HEK293 (cell line): ENCODE data around the gene FBL.

Source experiments
- BCL11B ChIP-seq: fragments of 450-650 bp; formaldehyde crosslinking; IDR thresholded peaks from 2 replicates; pipeline ENCODE4 v1.5.1; 2016; ENCODE audit warnings: low read depth, missing biosample characterization, missing genetic modification characterization
- KLF8 ChIP-seq: fragments of 450-650 bp; formaldehyde crosslinking; IDR thresholded peaks from 2 replicates; pipeline ENCODE4 v1.5.1; 2016; ENCODE audit warnings: missing biosample characterization, missing genetic modification characterization
- PRDM1 ChIP-seq: fragments of 450-650 bp; formaldehyde crosslinking; IDR thresholded peaks from 2 replicates; pipeline ENCODE4; 2016; ENCODE audit warnings: missing biosample characterization, missing genetic modification characterization
- SALL2 ChIP-seq: fragments of 450-650 bp; formaldehyde crosslinking; IDR thresholded peaks from 2 replicates; pipeline ENCODE4 v1.5.0; 2017; ENCODE audit warnings: missing biosample characterization, mild to moderate bottlenecking, missing genetic modification characterization, borderline replicate concordance
- WT1 ChIP-seq: fragments of 450-650 bp; formaldehyde crosslinking; IDR thresholded peaks from 2 replicates; pipeline ENCODE4 v1.5.1; 2016; ENCODE audit warnings: missing biosample characterization, missing genetic modification characterization
- ZBTB48 ChIP-seq: fragments of 450-650 bp; formaldehyde crosslinking; IDR thresholded peaks from 2 replicates; pipeline ENCODE4 v1.5.1; 2016; ENCODE audit warnings: missing biosample characterization, missing genetic modification characterization
- ZNF132 ChIP-seq: fragments of 450-650 bp; formaldehyde crosslinking; IDR thresholded peaks from 2 replicates; pipeline ENCODE4 v1.5.1; 2017; ENCODE audit warnings: missing biosample characterization, missing genetic modification characterization, borderline replicate concordance
- ZNF16 ChIP-seq: fragments of 450-650 bp; formaldehyde crosslinking; IDR thresholded peaks from 2 replicates; pipeline ENCODE4 v1.5.1; 2016; ENCODE audit warnings: low read depth, missing biosample characterization, missing genetic modification characterization
- ZNF248 ChIP-seq: fragments of 450-650 bp; formaldehyde crosslinking; IDR thresholded peaks from 2 replicates; pipeline ENCODE4 v1.5.1; 2017; ENCODE audit warnings: missing biosample characterization, missing genetic modification characterization
- ZNF274 ChIP-seq, 2 experiments: fragments of 200-500 bp in 1 of 2; fragments of 450-650 bp in 1 of 2; sonication (Bioruptor generic) in 1 of 2; formaldehyde crosslinking in 1 of 2; IDR thresholded peaks; 2 replicates each; pipeline versions ENCODE4 v1.5.1 to v1.6.1; 2014 to 2016; ENCODE audit warnings: borderline replicate concordance in 1 of 2, inconsistent platforms in 1 of 2, low read length in 1 of 2, missing biosample characterization in 1 of 2, missing genetic modification characterization in 1 of 2
- ZNF416 ChIP-seq: fragments of 450-650 bp; formaldehyde crosslinking; IDR thresholded peaks from 2 replicates; pipeline ENCODE4 v1.5.1; 2016; ENCODE audit warnings: missing biosample characterization, missing genetic modification characterization
- ZNF473 ChIP-seq: fragments of 450-650 bp; formaldehyde crosslinking; IDR thresholded peaks from 2 replicates; pipeline ENCODE4 v1.5.1; 2017; ENCODE audit warnings: missing biosample characterization, missing genetic modification characterization
- ZNF529 ChIP-seq: fragments of 450-650 bp; formaldehyde crosslinking; IDR thresholded peaks from 2 replicates; pipeline ENCODE4 v1.5.1; 2017; ENCODE audit warnings: missing genetic modification characterization, missing biosample characterization; ENCODE audit not compliant: insufficient replicate concordance
- ZNF530 ChIP-seq: fragments of 450-650 bp; formaldehyde crosslinking; IDR thresholded peaks from 2 replicates; pipeline ENCODE4 v1.5.1; 2016; ENCODE audit warnings: low read depth, missing biosample characterization, missing genetic modification characterization
- ZNF555 ChIP-seq: fragments of 450-650 bp; formaldehyde crosslinking; conservative IDR thresholded peaks from 2 replicates; pipeline ENCODE4 v1.5.1; 2017; ENCODE audit warnings: missing biosample characterization, mild to moderate bottlenecking, missing genetic modification characterization, inconsistent platforms
- ZNF596 ChIP-seq: fragments of 450-650 bp; IDR thresholded peaks from 2 replicates; pipeline ENCODE4 v1.5.0; 2018; ENCODE audit warnings: missing biosample characterization, mild to moderate bottlenecking, missing genetic modification characterization, moderate library complexity
- ZNF600 ChIP-seq: fragments of 450-650 bp; formaldehyde crosslinking; IDR thresholded peaks from 2 replicates; pipeline ENCODE4 v1.5.1; 2016; ENCODE audit warnings: missing biosample characterization, missing genetic modification characterization
- ZNF654 ChIP-seq: fragments of 450-650 bp; formaldehyde crosslinking; IDR thresholded peaks from 2 replicates; pipeline ENCODE4 v1.5.1; 2016; ENCODE audit warnings: low read depth, missing biosample characterization, missing genetic modification characterization
- ZSCAN23 ChIP-seq: fragments of 450-650 bp; formaldehyde crosslinking; IDR thresholded peaks from 2 replicates; pipeline ENCODE4 v1.5.1; 2016; ENCODE audit warnings: missing biosample characterization, missing genetic modification characterization
- ZSCAN30 ChIP-seq: fragments of 450-650 bp; IDR thresholded peaks from 2 replicates; pipeline ENCODE4 v1.5.1; 2018; ENCODE audit warnings: missing biosample characterization, mild to moderate bottlenecking, missing genetic modification characterization, moderate library complexity
- TF ChIP-seq, protein P1 (sequence below): fragments of 450-650 bp; formaldehyde crosslinking; IDR thresholded peaks from 2 replicates; pipeline ENCODE4 v1.5.1; 2016; ENCODE audit warnings: missing biosample characterization, missing genetic modification characterization, low read depth
- TF ChIP-seq, protein P2 (sequence below): fragments of 450-650 bp; formaldehyde crosslinking; IDR thresholded peaks from 2 replicates; pipeline ENCODE4 v1.5.0; 2017; ENCODE audit warnings: missing biosample characterization, missing genetic modification characterization, borderline replicate concordance
- TF ChIP-seq, protein P3 (sequence below): fragments of 450-650 bp; formaldehyde crosslinking; IDR thresholded peaks from 2 replicates; pipeline ENCODE4 v1.5.1; 2016; ENCODE audit warnings: missing biosample characterization, missing genetic modification characterization, borderline replicate concordance
- TF ChIP-seq, protein P4 (sequence below): fragments of 450-650 bp; formaldehyde crosslinking; IDR thresholded peaks from 2 replicates; pipeline ENCODE4; 2016; ENCODE audit warnings: missing biosample characterization, missing genetic modification characterization
- TF ChIP-seq, protein P5 (sequence below): fragments of 450-650 bp; formaldehyde crosslinking; IDR thresholded peaks from 2 replicates; pipeline ENCODE4 v1.5.1; 2016; ENCODE audit warnings: missing biosample characterization, missing genetic modification characterization

FBL gene

DNA sequence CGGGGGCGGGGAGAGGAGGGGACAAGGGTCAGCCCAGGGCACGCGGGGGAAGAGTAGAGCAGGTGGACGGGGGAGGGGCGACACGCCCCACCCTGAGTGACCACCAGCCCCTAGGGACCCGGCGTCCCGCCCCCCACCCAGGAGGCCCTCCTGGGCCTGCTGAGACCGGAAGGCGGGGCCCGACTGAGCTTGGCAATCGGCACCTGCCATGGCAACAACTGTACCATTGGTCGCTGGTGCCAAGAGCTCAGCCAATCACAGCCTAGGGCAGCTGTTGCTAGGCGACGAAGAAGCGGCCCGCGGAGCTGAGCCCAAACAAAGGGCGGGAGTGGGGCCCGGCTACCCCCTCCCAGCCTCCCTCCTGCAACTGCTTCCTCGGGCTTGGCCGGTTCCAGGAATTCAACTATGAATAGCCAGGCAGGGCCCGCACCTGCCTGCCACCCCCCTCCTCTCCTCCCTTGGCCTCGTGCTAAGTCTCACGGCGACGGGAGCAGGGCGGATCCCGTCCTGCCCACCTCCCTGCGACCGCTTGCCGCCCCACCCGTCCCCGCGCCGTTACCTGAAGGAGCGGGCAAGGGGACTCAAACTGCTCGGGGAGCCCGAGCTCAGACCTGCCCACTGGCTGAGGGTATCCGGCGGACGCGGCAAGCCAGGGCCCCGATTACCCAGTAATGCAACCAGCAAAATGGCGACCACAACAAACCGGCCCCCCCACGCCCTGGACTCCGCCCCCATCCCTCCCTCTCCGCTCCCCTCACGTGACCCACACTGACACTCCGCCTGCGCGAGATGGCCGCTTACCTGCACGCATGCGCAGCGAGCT lies 12.5 kb downstream of the FBL start, which contains the start of gene DYRK1B (continued):
- TF ChIP-seq, protein P1, sequence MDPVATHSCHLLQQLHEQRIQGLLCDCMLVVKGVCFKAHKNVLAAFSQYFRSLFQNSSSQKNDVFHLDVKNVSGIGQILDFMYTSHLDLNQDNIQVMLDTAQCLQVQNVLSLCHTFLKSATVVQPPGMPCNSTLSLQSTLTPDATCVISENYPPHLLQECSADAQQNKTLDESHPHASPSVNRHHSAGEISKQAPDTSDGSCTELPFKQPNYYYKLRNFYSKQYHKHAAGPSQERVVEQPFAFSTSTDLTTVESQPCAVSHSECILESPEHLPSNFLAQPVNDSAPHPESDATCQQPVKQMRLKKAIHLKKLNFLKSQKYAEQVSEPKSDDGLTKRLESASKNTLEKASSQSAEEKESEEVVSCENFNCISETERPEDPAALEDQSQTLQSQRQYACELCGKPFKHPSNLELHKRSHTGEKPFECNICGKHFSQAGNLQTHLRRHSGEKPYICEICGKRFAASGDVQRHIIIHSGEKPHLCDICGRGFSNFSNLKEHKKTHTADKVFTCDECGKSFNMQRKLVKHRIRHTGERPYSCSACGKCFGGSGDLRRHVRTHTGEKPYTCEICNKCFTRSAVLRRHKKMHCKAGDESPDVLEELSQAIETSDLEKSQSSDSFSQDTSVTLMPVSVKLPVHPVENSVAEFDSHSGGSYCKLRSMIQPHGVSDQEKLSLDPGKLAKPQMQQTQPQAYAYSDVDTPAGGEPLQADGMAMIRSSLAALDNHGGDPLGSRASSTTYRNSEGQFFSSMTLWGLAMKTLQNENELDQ (tag by site-specific recombination), result no peak
- peak; percentile 100 for TF ChIP-seq KLF8 (tag by site-specific recombination)
- TF ChIP-seq, protein P2, sequence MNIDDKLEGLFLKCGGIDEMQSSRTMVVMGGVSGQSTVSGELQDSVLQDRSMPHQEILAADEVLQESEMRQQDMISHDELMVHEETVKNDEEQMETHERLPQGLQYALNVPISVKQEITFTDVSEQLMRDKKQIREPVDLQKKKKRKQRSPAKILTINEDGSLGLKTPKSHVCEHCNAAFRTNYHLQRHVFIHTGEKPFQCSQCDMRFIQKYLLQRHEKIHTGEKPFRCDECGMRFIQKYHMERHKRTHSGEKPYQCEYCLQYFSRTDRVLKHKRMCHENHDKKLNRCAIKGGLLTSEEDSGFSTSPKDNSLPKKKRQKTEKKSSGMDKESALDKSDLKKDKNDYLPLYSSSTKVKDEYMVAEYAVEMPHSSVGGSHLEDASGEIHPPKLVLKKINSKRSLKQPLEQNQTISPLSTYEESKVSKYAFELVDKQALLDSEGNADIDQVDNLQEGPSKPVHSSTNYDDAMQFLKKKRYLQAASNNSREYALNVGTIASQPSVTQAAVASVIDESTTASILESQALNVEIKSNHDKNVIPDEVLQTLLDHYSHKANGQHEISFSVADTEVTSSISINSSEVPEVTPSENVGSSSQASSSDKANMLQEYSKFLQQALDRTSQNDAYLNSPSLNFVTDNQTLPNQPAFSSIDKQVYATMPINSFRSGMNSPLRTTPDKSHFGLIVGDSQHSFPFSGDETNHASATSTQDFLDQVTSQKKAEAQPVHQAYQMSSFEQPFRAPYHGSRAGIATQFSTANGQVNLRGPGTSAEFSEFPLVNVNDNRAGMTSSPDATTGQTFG, result peak; percentile 85; the same call in 1 of the 2 replicates
- peak; percentile 80 for TF ChIP-seq WT1 (tag by site-specific recombination)
- peak; percentile 95 for TF ChIP-seq ZSCAN30 (tag by site-specific recombination)
- TF ChIP-seq ZNF555 (tag by site-specific recombination), result no peak
- TF ChIP-seq ZNF16 (tag by site-specific recombination), result no peak; the same call in 1 of the 2 replicates
- no peak for TF ChIP-seq ZNF132 (tag by site-specific recombination)
- peak; percentile 86 for TF ChIP-seq ZBTB48
- TF ChIP-seq, protein P3, sequence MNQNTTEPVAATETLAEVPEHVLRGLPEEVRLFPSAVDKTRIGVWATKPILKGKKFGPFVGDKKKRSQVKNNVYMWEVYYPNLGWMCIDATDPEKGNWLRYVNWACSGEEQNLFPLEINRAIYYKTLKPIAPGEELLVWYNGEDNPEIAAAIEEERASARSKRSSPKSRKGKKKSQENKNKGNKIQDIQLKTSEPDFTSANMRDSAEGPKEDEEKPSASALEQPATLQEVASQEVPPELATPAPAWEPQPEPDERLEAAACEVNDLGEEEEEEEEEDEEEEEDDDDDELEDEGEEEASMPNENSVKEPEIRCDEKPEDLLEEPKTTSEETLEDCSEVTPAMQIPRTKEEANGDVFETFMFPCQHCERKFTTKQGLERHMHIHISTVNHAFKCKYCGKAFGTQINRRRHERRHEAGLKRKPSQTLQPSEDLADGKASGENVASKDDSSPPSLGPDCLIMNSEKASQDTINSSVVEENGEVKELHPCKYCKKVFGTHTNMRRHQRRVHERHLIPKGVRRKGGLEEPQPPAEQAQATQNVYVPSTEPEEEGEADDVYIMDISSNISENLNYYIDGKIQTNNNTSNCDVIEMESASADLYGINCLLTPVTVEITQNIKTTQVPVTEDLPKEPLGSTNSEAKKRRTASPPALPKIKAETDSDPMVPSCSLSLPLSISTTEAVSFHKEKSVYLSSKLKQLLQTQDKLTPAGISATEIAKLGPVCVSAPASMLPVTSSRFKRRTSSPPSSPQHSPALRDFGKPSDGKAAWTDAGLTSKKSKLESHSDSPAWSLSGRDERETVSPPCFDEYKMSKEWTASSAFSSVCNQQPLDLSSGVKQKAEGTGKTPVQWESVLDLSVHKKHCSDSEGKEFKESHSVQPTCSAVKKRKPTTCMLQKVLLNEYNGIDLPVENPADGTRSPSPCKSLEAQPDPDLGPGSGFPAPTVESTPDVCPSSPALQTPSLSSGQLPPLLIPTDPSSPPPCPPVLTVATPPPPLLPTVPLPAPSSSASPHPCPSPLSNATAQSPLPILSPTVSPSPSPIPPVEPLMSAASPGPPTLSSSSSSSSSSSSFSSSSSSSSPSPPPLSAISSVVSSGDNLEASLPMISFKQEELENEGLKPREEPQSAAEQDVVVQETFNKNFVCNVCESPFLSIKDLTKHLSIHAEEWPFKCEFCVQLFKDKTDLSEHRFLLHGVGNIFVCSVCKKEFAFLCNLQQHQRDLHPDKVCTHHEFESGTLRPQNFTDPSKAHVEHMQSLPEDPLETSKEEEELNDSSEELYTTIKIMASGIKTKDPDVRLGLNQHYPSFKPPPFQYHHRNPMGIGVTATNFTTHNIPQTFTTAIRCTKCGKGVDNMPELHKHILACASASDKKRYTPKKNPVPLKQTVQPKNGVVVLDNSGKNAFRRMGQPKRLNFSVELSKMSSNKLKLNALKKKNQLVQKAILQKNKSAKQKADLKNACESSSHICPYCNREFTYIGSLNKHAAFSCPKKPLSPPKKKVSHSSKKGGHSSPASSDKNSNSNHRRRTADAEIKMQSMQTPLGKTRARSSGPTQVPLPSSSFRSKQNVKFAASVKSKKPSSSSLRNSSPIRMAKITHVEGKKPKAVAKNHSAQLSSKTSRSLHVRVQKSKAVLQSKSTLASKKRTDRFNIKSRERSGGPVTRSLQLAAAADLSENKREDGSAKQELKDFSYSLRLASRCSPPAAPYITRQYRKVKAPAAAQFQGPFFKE, result no peak; the same call in 1 of the 2 replicates
- no peak for TF ChIP-seq SALL2 (tag by site-specific recombination)
- TF ChIP-seq ZNF274 (IDR thresholded peaks at IDR 0.05; ENCODE audit: low read length), result no peak
- no peak for TF ChIP-seq ZNF274 (tag by site-specific recombination; IDR thresholded peaks at IDR 0.05; ENCODE audit: borderline replicate concordance)
- peak; percentile 92 for TF ChIP-seq ZSCAN23 (tag by site-specific recombination)
- no peak for TF ChIP-seq ZNF473
- TF ChIP-seq, protein P4, sequence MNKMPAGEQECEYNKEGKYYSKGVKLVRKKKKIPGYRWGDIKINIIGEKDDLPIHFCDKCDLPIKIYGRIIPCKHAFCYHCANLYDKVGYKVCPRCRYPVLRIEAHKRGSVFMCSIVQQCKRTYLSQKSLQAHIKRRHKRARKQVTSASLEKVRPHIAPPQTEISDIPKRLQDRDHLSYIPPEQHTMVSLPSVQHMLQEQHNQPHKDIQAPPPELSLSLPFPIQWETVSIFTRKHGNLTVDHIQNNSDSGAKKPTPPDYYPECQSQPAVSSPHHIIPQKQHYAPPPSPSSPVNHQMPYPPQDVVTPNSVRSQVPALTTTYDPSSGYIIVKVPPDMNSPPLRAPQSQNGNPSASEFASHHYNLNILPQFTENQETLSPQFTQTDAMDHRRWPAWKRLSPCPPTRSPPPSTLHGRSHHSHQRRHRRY (tag by site-specific recombination), result peak; percentile 79; the same call in 1 of the 2 replicates
- TF ChIP-seq ZNF529 (tag by site-specific recombination), result no peak
- no peak for TF ChIP-seq ZNF530 (tag by site-specific recombination)
- TF ChIP-seq BCL11B, result peak; percentile 89
- peak; percentile 81; the same call in 1 of the 2 replicates for TF ChIP-seq ZNF600 (tag by site-specific recombination)
- no peak; the same call in 1 of the 2 replicates for TF ChIP-seq ZNF596 (tag by site-specific recombination)
- no peak for TF ChIP-seq ZNF654 (tag by site-specific recombination)
- TF ChIP-seq, protein P5, sequence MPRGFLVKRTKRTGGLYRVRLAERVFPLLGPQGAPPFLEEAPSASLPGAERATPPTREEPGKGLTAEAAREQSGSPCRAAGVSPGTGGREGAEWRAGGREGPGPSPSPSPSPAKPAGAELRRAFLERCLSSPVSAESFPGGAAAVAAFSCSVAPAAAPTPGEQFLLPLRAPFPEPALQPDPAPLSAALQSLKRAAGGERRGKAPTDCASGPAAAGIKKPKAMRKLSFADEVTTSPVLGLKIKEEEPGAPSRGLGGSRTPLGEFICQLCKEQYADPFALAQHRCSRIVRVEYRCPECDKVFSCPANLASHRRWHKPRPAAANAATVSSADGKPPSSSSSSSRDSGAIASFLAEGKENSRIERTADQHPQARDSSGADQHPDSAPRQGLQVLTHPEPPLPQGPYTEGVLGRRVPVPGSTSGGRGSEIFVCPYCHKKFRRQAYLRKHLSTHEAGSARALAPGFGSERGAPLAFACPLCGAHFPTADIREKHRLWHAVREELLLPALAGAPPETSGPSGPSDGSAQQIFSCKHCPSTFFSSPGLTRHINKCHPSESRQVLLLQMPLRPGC (tag by site-specific recombination), result peak; percentile 75; the same call in 1 of the 2 replicates
- TF ChIP-seq ZNF416 (tag by site-specific recombination), result no peak
- TF ChIP-seq ZNF248 (tag by site-specific recombination), result no peak
- TF ChIP-seq PRDM1, result no peak
